Ectodermal cell (in vitro differentiated cells): ENCODE data around the gene SF3B1.
"Not testable (repeated sequence)": the region's sequence is repeated elsewhere in the genome, so short reads cannot be mapped to it uniquely, and the experiment has no call there.

Experiments used
- H3K27ac ChIP-seq: 2 replicates; pipeline ENCODE4 v1.7.0; 2013; ENCODE audit warnings: mild to moderate bottlenecking, low read depth, low read length; ENCODE audit not compliant: insufficient read depth, poor library complexity, severe bottlenecking
- H3K27me3 ChIP-seq: 2 replicates; pipeline ENCODE4 v1.7.0; 2013; ENCODE audit warnings: mild to moderate bottlenecking, low read length; ENCODE audit not compliant: insufficient read depth, control insufficient read depth, poor library complexity, severe bottlenecking
- H3K36me3 ChIP-seq: one replicate; pipeline ENCODE4 v1.7.0; 2013; ENCODE audit warnings: low read length; ENCODE audit not compliant: control insufficient read depth, insufficient read depth
- H3K4me1 ChIP-seq: one replicate; pipeline ENCODE4 v1.7.0; 2013; ENCODE audit warnings: low read length; ENCODE audit not compliant: control insufficient read depth, insufficient read depth
- H3K4me3 ChIP-seq: 2 replicates; pipeline ENCODE4 v1.7.0; 2013; ENCODE audit warnings: low read depth, low read length, control low read depth; ENCODE audit not compliant: insufficient read depth
- H3K9me3 ChIP-seq: 2 replicates; pipeline ENCODE4 v1.7.0; 2013; ENCODE audit warnings: mild to moderate bottlenecking, low read length, moderate library complexity; ENCODE audit not compliant: control insufficient read depth
- WGBS, 2 experiments: methylation state at CpG; one replicate each; pipeline ENCODE4 v1.1.7; 2013; ENCODE audit warnings: missing lambda C conversion rate in 2 of 2; 5-methylcytosine and 5-hydroxymethylcytosine counted together

SF3B1 gene

DNA sequence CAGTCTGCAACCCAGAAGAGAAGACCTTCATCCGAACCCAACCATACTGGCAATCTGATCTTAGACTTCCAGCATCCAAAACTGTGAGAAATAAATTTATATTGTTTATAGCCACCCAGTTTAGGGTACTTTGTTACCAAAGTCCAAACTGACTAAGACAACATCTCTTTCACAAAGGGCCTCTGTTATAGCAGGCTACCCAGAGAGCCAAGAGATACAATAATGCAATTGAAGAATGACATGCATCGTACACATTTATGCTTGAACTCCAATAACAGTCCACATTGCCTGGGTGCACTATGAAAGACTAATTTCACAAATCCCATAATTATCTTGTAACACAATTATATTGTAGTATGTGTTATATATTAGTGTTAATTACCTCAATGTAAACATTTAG is 85.1 kb downstream of the SF3B1 start:
- Histone ChIP-seq H3K4me1 (no peaks in the 10 kb centered on the region), H3K36me3 (no peaks in the 10 kb centered on the region), H3K4me3 (no peak overlapping the region), H3K27ac (no peak overlapping the region), H3K27me3 (no peaks in the 10 kb centered on the region), H3K9me3 (no peaks in the 10 kb centered on the region)
- 67 to 88% methylated on average over 1 to 2 of the region's 2 CpGs for WGBS, 2 experiments

GRCh38 chr2:197348721-197349360 is 86.0 kb downstream of the SF3B1 start:
- 69 to 70% methylated on average over 5 of the region's 5 CpGs for WGBS, 2 experiments
- no peaks in the 10 kb centered on the region for H3K27me3 ChIP-seq

GRCh38 chr2:197345846-197346370 is 88.9 kb downstream of the SF3B1 start:
- no peaks in the 10 kb centered on the region for H3K36me3 ChIP-seq
- no peaks in the 10 kb centered on the region for H3K27me3 ChIP-seq
- H3K4me1 ChIP-seq, result no peaks in the 10 kb centered on the region
- H3K9me3 ChIP-seq, result no peaks in the 10 kb centered on the region
- H3K27ac ChIP-seq, result no peak overlapping the region
- WGBS, 2 experiments, result 92 to 93% methylated on average over 5 of the region's 5 CpGs
- no peak overlapping the region for H3K4me3 ChIP-seq

More at GRCh38 chr2:197348721-197349360, 86.0 kb downstream of the SF3B1 start:
- H3K36me3 ChIP-seq, result no peaks in the 10 kb centered on the region
- H3K4me1 ChIP-seq, result no peaks in the 10 kb centered on the region
- no peak overlapping the region for H3K4me3 ChIP-seq
- H3K27ac ChIP-seq, result no peak overlapping the region
- H3K9me3 ChIP-seq, result no peaks in the 10 kb centered on the region

DNA sequence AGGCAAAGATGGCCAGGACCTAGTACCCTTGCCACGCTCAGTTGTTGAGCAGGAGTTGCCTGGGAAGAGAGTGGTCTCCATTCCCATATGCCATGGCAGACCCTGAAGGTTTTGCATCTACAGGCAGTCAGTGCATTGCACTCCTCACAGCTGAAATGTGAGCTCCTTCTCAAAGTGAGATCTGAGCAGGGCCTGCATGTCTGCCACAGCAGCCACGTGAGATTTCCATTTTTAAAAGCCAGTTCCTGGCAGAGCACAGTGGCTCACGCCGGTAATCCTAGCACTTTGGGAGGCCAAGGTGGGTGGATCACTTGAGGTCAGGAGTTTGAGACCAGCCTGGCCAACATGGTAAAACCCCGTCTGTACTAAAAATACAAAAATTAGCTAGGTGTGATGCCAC is 90.9 kb downstream of the SF3B1 start:
- not testable (repeated sequence) for H3K27ac ChIP-seq, H3K4me3 ChIP-seq, H3K4me1 ChIP-seq, H3K9me3 ChIP-seq, H3K27me3 ChIP-seq, H3K36me3 ChIP-seq
- WGBS, 2 experiments, result 87 to 88% methylated on average over 5 of the region's 5 CpGs

DNA sequence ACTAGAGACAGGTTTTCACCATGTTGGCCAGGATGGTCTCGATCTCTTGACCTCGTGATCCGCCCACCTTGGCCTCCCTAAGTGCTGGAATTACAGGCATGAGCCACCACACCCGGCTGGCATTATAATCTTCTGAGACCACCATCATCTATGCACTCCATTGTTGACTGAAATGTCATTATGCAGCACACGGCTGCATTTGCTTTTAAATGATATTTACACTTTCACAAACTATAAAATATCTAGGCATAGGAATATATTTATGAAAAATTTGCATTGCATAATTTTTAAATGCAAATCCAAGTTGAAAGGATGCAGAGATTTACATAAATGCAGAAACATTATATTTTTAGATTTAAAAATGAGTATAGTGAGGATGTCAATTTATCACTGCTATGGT is 94.2 kb downstream of the SF3B1 start:
- 92 to 93% methylated on average over 5 of the region's 5 CpGs for WGBS, 2 experiments
- Histone ChIP-seq H3K4me3 (no peak overlapping the region), H3K36me3 (no peaks in the 10 kb centered on the region), H3K4me1 (no peaks in the 10 kb centered on the region), H3K27me3 (no peaks in the 10 kb centered on the region), H3K9me3 (no peaks in the 10 kb centered on the region), H3K27ac (no peak overlapping the region)
